NCI-H2029 treated with DMSO at 0.1 percent for 48 hours (cell line): ENCODE measurements around the gene ING1.
"Not testable (repeated sequence)": the region's sequence is repeated elsewhere in the genome, so short reads cannot be mapped to it uniquely, and the experiment has no call there.

Source experiments
- DNase-seq: peaks from one replicate; lab custom pipeline; 2025; lab: John Stamatoyannopoulos, UW

Gene ING1

GRCh38 chr13:110715395-110716246, 2.1 kb downstream of the ING1 start:
- DNase-seq: peak; percentile 99

GRCh38 chr13:110716247-110716515, 2.7 kb downstream of the ING1 start:
- DNase-seq: no peak

GRCh38 chr13:110719036-110719710, 5.7 kb downstream of the ING1 start:
- DNase-seq: no peak

GRCh38 chr13:110722971-110723370, 9.5 kb downstream of the ING1 start:
- DNase-seq: no peak

- no peak for DNase-seq
Observed at GRCh38 chr13:110723598-110723997, 10.1 kb downstream of the ING1 start.

GRCh38 chr13:110726153-110726552, 12.7 kb downstream of the ING1 start:
- DNase-seq: not testable (repeated sequence)

- DNase-seq: peak; percentile 66
Observed at GRCh38 chr13:110726726-110727125, 13.2 kb downstream of the ING1 start.

GRCh38 chr13:110731072-110731471, 17.6 kb downstream of the ING1 start:
- DNase-seq: no peak

- DNase-seq: no peak
Observed at GRCh38 chr13:110734561-110734960, 21.1 kb downstream of the ING1 start.

GRCh38 chr13:110737555-110737954, 24.1 kb downstream of the ING1 start:
- DNase-seq: no peak

GRCh38 chr13:110743687-110744086, 30.2 kb downstream of the ING1 start:
- DNase-seq: no peak

GRCh38 chr13:110746438-110746837, 32.9 kb downstream of the ING1 start:
- no peak for DNase-seq

- DNase-seq: no peak
Observed at GRCh38 chr13:110748271-110748670, 34.8 kb downstream of the ING1 start.

GRCh38 chr13:110756219-110756631, 42.7 kb downstream of the ING1 start:
- DNase-seq: no peak

- DNase-seq: no peak
Observed at GRCh38 chr13:110757296-110757695, 43.8 kb downstream of the ING1 start.

GRCh38 chr13:110758195-110758805, 44.8 kb downstream of the ING1 start:
- no peak for DNase-seq

- DNase-seq: no peak
Observed at GRCh38 chr13:110759710-110760109, 46.2 kb downstream of the ING1 start.

GRCh38 chr13:110760611-110761010, 47.1 kb downstream of the ING1 start:
- no peak for DNase-seq

- DNase-seq: no peak
Observed at GRCh38 chr13:110766671-110767430, 53.4 kb downstream of the ING1 start.

- DNase-seq: no peak
Observed at GRCh38 chr13:110767476-110767875, 54.0 kb downstream of the ING1 start.

GRCh38 chr13:110769097-110769496, 55.6 kb downstream of the ING1 start:
- DNase-seq: no peak

GRCh38 chr13:110770678-110771077, 57.2 kb downstream of the ING1 start:
- no peak for DNase-seq
